Thymus (tissue), 11 donors: ENCODE measurements around the gene ANKRD18A. TPM values are rescaled to one million over a fixed set of nuclear protein-coding genes. Genes with fewer than 3 reads are reported as not detected.
A peak's percentile ranks its signal among the peaks of the same experiment; 100 is the strongest.
"Not testable (repeated sequence)": the region's sequence is repeated elsewhere in the genome, so short reads cannot be mapped to it uniquely, and the experiment has no call there.

Experiments
- DNase-seq, 9 donors: peaks; one replicate each; pipeline ENCODE4 v3.0.0-alpha.2; 2013; ENCODE audit warnings: low spot score in 9 of 9, low read depth in 6 of 9, missing footprints in 1 of 9
- H3K27ac ChIP-seq, 2 donors: one replicate each; pipeline ENCODE4 v1.5.1; 2013; ENCODE audit warnings: control low read depth in 1 of 2, low read depth in 1 of 2, low read length in 1 of 2, mild to moderate bottlenecking in 1 of 2, moderate library complexity in 1 of 2
- H3K27me3 ChIP-seq, 2 donors: one replicate each; pipeline ENCODE4 v1.5.1; 2013; ENCODE audit warnings: low read length in 1 of 2; ENCODE audit not compliant: control insufficient read depth in 2 of 2, insufficient read depth in 1 of 2
- H3K36me3 ChIP-seq, 2 donors: one replicate each; pipeline ENCODE4 v1.5.1; 2013; ENCODE audit warnings: low read length in 1 of 2, mild to moderate bottlenecking in 1 of 2, moderate library complexity in 1 of 2; ENCODE audit not compliant: control insufficient read depth in 2 of 2, insufficient read depth in 2 of 2
- H3K4me1 ChIP-seq, 2 donors: one replicate each; pipeline ENCODE4 v1.5.1; 2013; ENCODE audit warnings: low read length in 2 of 2; ENCODE audit not compliant: control insufficient read depth in 2 of 2, insufficient read depth in 2 of 2
- H3K4me3 ChIP-seq, 2 donors: one replicate each; pipeline ENCODE4 v1.5.1; 2013; ENCODE audit warnings: low read length in 2 of 2, control low read depth in 1 of 2, mild to moderate bottlenecking in 1 of 2
- H3K9me3 ChIP-seq, 2 donors: one replicate each; pipeline ENCODE4 v1.5.1; 2013; ENCODE audit warnings: low read length in 1 of 2, mild to moderate bottlenecking in 1 of 2; ENCODE audit not compliant: control insufficient read depth in 2 of 2, insufficient read depth in 1 of 2
- WGBS: extraction: QIAGEN DNeasy Blood & Tissue Kit; methylation state at CpG from one replicate; pipeline ENCODE4 v1.1.7; 2013; 5-methylcytosine and 5-hydroxymethylcytosine counted together
- polyA plus RNA-seq: library from polyadenylated mRNA; stranded (reverse); fragments of 200-250 nt; gene quantifications from one replicate; pipeline ENCODE4 v1.2.3, GENCODE V29; 2013
- total RNA-seq: library from RNA; stranded (reverse); fragments of 120-200 nt; gene quantifications from one replicate; pipeline ENCODE4 v1.2.4, GENCODE V29; 2013
- donor health status: healthy.

Gene ANKRD18A
- total and polyA plus RNA-seq, 2 donors, result 2.8 to 9.2 TPM

DNA sequence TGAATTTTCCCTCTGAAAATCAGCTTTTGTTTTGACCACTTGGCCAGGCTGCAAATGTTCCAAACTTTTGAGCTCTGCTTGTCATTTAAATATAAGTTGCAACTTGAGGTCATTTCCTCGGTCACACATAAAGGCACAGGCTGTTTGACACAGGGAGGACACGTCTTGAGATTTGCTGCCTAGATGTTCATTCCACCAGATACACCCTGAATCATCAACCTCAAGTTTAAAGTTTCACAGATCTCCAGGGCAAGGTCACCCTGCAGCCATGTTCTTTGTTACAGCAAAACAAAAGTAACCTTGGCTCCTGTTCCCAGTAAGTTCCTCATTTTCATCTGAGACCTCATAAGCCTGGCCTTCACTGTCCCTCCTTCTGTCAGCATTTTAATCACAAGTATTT, 59.3 kb downstream of the ANKRD18A start:
- not testable (repeated sequence) for DNase-seq, H3K4me1 ChIP-seq, H3K27ac ChIP-seq, H3K9me3 ChIP-seq, H3K4me3 ChIP-seq, H3K27me3 ChIP-seq, H3K36me3 ChIP-seq
- WGBS, result 90% methylated on average over 2 of the region's 2 CpGs

DNA sequence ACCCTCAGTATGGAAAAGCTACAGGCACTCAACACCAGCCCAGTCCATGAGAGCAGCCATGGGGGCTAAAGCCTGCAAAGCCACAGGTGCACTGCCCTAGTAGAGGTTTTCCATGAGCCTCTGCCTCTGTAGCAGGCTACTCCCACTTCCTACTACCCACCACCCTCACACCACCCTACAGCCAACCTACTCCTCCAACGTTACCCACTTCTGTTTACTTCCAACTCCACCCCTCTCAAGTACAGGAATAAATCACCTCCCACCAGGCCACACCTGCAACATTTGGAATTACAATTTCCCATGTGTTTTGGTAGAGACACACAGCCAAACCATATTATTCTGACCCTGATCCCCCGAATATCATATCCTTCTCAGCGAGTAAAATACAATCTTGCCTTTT, 61.2 kb downstream of the ANKRD18A start:
- H3K9me3 ChIP-seq, H3K27ac ChIP-seq, H3K4me3 ChIP-seq, H3K36me3 ChIP-seq, H3K27me3 ChIP-seq, DNase-seq, H3K4me1 ChIP-seq: not testable (repeated sequence)
- WGBS, result 94% methylated on average over 3 of the region's 3 CpGs

DNA sequence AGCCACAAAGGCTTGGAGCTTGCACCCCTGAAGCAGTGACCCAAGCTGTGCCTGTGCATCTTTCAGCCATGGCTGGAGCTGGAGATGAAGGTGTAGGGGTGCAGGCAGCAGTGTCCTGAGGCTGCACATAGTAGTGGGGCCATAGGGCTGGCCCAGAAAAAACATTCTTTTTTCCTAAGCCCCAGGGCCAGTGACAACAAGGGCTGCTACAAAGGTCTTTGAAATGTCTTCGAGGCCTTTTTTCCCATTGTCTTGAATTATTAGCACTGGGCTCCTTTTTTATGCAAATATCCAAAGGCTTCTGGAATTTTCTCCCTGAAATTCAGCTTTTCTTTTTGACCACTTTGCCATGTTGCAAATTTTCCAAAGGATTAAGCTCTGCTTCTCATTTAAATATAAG, 62.6 kb downstream of the ANKRD18A start:
- not testable (repeated sequence) for H3K9me3 ChIP-seq, H3K27ac ChIP-seq, H3K27me3 ChIP-seq, H3K4me1 ChIP-seq, H3K4me3 ChIP-seq, DNase-seq, H3K36me3 ChIP-seq
- 77% methylated on average over 1 of the region's 1 CpG for WGBS

DNA sequence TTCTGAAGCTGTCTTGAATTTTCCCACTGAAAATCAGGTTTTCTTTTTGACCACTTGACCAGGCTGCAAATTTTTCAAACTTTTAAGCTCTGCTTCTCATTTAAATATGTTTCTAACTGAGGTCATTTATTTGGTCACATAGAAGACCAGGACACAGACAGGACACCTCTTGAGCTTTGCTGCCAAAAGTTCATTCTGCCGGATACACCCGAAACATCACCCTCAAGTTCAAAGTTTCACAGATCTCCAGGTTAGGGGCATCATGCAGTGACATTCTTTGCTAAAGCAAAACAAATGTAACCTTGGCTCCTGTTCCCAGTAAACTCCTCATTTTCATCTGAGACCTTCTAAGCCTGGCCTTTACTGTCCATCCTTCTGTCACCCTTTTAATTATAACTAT, 65.4 kb downstream of the ANKRD18A start:
- H3K27ac ChIP-seq, H3K36me3 ChIP-seq, H3K4me1 ChIP-seq, DNase-seq, H3K4me3 ChIP-seq, H3K9me3 ChIP-seq, H3K27me3 ChIP-seq: not testable (repeated sequence)
- 99% methylated on average over 2 of the region's 2 CpGs for WGBS

DNA sequence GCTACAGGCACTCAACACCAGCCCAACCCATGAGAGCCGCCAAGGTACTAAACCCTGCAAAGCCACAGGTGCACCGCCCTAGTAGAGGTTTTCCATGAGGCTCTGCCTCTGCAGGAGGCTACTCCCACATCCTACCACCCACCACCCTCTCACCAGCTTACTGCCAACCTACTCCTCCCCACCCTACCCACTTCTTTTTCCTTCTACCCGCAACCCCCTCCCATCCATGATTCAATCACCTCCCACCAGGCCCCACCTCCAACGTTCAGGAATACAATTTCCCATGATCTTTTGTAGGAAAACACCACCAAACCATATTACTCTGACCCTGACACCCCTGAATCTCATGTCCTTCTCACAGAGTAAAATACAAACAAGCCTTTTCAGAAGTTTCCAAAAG, 67.4 kb downstream of the ANKRD18A start:
- not testable (repeated sequence) for DNase-seq
- 86% methylated on average over 4 of the region's 4 CpGs for WGBS

DNA sequence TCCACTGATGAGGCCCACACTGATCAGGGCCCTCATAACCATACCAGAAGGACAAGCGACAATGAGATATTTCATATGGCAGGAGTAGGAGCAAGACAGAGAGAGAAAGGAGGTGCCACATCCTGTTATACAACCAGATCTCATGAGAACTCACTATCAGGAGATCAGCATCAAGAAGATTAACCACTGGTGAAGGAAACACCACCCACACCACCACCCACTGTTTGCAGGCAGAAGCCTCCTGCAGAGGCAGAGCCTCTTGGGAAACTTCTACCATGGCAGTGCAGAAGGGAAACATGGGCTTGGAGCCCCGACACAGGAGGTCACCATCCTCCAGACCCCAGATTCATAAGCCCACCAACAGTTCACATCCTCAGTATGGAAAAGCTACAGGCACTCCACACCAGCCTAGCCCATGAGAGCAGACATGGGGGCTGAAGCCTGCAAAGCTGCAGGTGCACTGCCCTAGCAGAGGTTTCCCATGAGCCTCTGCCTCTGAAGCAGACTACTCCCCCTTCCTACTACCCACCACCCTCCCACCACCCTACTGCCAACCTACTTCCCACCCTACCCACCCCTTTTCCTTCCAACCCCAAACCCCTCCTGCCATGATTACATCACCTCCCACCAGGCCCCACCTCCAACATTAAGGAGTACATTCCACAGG, 73.8 kb downstream of the ANKRD18A start:
- H3K27me3 ChIP-seq, H3K9me3 ChIP-seq, H3K4me1 ChIP-seq, H3K36me3 ChIP-seq, H3K4me3 ChIP-seq: not testable (repeated sequence)
- peak overlapping the region in 1 of 2 donors; percentile 17 for H3K27ac ChIP-seq
- peak in 6 of 9 donors; percentile 6 to 48 (median 18) for DNase-seq
- 65% methylated on average over 1 of the region's 2 CpGs for WGBS

More for the DNA sequence above, 67.4 kb downstream of the ANKRD18A start:
- H3K9me3 ChIP-seq, H3K27me3 ChIP-seq, H3K4me1 ChIP-seq, H3K36me3 ChIP-seq, H3K27ac ChIP-seq, H3K4me3 ChIP-seq: not testable (repeated sequence)

DNA sequence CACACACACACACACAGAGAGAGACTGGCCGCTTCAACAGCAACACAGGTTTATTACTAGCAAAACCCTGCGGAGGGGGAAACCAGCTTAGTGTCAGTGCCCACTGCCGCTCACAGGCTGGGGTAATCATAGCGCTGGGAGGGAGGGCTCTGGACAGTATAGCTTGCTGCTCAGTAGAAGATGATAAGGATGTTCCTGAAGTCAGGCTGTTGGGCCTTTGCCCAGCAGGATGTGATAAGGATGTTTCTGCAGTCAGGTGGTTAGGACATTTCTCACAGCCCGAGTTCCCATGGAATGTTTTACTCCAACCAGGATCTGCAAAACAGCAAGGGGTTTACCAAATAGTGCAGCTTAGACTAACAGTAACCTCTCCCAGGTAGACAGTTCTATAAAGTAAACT, 79.9 kb downstream of the ANKRD18A start:
- not testable (repeated sequence) for H3K36me3 ChIP-seq, H3K9me3 ChIP-seq, H3K4me3 ChIP-seq, H3K4me1 ChIP-seq, H3K27me3 ChIP-seq, DNase-seq, H3K27ac ChIP-seq
- 81% methylated on average over 5 of the region's 5 CpGs for WGBS

DNA sequence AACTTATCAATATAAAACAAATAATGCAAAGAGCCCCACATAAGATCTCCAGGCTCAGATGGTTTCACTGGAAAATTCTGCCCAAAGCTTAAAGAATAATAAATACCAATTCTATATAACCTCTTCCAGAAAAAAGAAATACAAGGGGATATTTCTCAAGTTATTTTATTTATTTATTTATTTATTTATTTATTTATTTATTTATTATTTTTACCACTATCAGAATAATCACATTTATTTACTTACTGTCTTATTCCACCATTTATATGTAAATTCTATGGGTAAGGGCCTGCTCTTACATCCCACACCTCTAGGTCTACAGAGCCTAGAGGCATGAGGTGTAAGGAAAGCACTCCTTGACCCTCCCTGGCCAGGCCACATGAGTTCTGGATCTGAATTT, 91.1 kb downstream of the ANKRD18A start:
- no peak for DNase-seq
- Histone ChIP-seq H3K27ac (no peak overlapping the region), H3K27me3 (peaks cover 0 to 7% of the 10 kb centered on the region in 2 donors), H3K4me3 (no peak overlapping the region), H3K9me3 (no peaks in the 10 kb centered on the region), H3K36me3 (no peaks in the 10 kb centered on the region), H3K4me1 (no peaks in the 10 kb centered on the region)

DNA sequence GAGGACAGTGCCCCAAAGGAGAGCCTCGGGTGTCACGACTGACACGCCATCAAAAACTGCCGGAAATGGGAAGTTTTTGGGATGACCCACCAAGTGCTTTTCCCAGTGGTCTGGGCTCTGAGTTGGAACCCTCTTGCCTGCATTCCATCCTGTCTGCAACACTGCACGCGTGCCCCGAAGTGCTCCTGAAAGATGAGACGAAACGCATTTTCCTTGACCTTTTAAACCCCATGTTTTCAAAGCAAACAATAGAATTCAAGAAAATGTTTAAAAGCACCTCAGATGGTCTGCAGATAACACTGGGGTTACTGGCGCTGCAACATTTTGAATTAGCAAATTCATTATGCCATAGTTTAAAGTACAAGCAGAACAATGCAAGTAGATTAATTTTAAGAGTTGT, 92.9 kb downstream of the ANKRD18A start:
- H3K27me3 ChIP-seq, result peaks cover 0 to 7% of the 10 kb centered on the region in 2 donors
- H3K27ac ChIP-seq, result no peak overlapping the region
- no peaks in the 10 kb centered on the region for H3K36me3 ChIP-seq
- no peaks in the 10 kb centered on the region for H3K4me1 ChIP-seq
- no peaks in the 10 kb centered on the region for H3K9me3 ChIP-seq
- DNase-seq, result no peak
- no peak overlapping the region for H3K4me3 ChIP-seq
- WGBS, result 85% methylated on average over 10 of the region's 10 CpGs

DNA sequence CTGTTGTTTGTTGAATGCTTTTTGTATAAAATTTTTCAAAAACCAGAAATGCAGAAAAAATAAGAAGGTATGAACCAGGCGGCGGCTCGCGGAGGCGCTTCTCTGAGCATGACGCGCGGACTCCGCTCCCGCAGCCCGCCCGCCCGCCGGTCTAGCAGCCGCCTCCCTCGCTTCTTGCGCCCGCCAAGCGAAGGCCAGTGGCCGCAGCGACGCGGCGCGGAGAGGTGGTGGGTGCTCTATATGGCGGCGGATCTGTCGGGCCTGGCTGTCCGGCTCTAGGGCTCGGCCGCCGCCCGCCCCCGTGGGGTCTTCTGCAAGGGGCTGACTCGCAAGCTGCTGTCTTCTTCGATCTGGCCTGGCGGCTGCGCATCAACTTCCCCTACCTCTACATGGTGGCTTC, 93.8 kb downstream of the ANKRD18A start:
- peaks cover 0 to 7% of the 10 kb centered on the region in 2 donors for H3K27me3 ChIP-seq
- no peak overlapping the region for H3K4me3 ChIP-seq
- no peak for DNase-seq
- H3K9me3 ChIP-seq, result no peaks in the 10 kb centered on the region
- H3K36me3 ChIP-seq, result no peaks in the 10 kb centered on the region
- WGBS, result 75% methylated on average over 38 of the region's 38 CpGs
- H3K27ac ChIP-seq, result no peak overlapping the region
- no peaks in the 10 kb centered on the region for H3K4me1 ChIP-seq
